Measurements from ENCODE around the gene ING3. TPM values are rescaled to one million over a fixed set of nuclear protein-coding genes. Genes with fewer than 3 reads are reported as not detected.
A peak's percentile ranks its signal among the peaks of the same experiment; 100 is the strongest.

Gene ING3
- total and polyA plus RNA-seq, 2 of the 13 experiments (the other 11 are each of a cell fraction or from before 2014, with no cell fraction given) = 6.9 to 12.8 TPM

DNA sequence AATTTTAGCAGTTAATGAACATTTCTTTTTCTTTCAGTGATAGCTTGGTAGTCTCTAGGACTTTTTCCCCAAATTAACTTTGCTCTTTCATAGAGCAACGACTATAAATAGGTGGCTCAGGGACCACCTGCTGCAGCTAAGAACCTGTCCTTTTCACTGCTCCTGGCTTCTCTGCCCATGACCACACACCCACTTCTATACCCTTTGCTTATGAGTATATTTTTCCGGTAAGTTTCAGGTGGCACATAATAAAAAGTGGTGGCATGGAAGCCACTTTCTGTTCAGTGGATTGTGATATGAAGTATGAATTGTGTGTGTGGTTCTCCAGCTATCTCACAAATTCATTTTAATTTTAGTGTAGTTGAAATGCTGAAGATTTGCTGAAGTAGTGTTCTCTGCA is 1.2 kb downstream of the ING3 start:
- 4% methylated on average over 2 of the region's 2 CpGs for whole genome bisulfite sequencing (ENCODE audit: low lambda C conversion rate)
- Histone ChIP-seq H3K27ac (ENCODE audit: extremely low read length, insufficient read depth, low read length) (peak overlapping the region; percentile 98), H3K36me3 (replicated peaks in 1 of 2; ENCODE audit: control insufficient read depth in 1 of 2, insufficient read depth in 2 of 2, low read length in 2 of 2) (peaks cover 1 to 25% of the 10 kb centered on the region in 2 experiments; a peak in 3 of 5 replicates), H3K9me3 (ENCODE audit: low read length) (no peaks in the 10 kb centered on the region), H3K9ac (ENCODE audit: insufficient read depth, low read depth, low read length) (peak overlapping the region; percentile 93), H2AFZ (ENCODE audit: low read length) (no peak overlapping the region), H3K27me3 (ENCODE audit: control insufficient read depth in 1 of 2, insufficient read depth in 2 of 2, low read length in 2 of 2) (no peaks in the 10 kb centered on the region), H3K4me2 (ENCODE audit: low read depth, low read length) (peak overlapping the region; percentile 82), H4K20me1 (ENCODE audit: insufficient read depth, low read length) (no peaks in the 10 kb centered on the region; the same call in 1 of the 2 replicates), H3K4me1 (ENCODE audit: insufficient read depth, low read length) (peaks cover 19% of the 10 kb centered on the region), H3K79me2 (ENCODE audit: insufficient read depth, low read length) (peaks cover 12% of the 10 kb centered on the region), H3K4me3 (replicated peaks in 1 of 3; ENCODE audit: insufficient read depth in 1 of 3, low read depth in 2 of 3, low read length in 3 of 3) (peak overlapping the region; percentile 68 to 78 (median 69); a peak in 5 of 6 replicates)
- TF ChIP-seq MLLT10 (CRISPR knock-in tag; IDR thresholded peaks at IDR 0.05) (no peak), ERF (CRISPR knock-in tag; IDR thresholded peaks at IDR 0.05) (no peak), ADNP (CRISPR knock-in tag; IDR thresholded peaks at IDR 0.05) (no peak)
- no peak for DNase-seq (ENCODE audit: low spot score)
- FAIRE-seq = no peak
- intact Hi-C loops (cut with micrococcal nuclease; ENCODE audit: unreplicated experiment) = loop anchor here (2.0 to 10.0 kb wide), 3 partner anchors 53 to 1733 kb away; partner anchors contain the start of gene FAM3C
- ChIA-PET CTCF (ENCODE audit: low intra/inter-chr PET ratio, low total read pairs) (no interaction called here), POLR2A (no interaction called here)
- BruUV-seq (replicated peaks) = no TSS peak
- in situ Hi-C loops (cut with HindIII; ENCODE audit: extremely low pct_ligation_motif_present, low pct_unique_long_range_greater_than_20kb) = no loop called here
- ATAC-seq = no peak

DNA sequence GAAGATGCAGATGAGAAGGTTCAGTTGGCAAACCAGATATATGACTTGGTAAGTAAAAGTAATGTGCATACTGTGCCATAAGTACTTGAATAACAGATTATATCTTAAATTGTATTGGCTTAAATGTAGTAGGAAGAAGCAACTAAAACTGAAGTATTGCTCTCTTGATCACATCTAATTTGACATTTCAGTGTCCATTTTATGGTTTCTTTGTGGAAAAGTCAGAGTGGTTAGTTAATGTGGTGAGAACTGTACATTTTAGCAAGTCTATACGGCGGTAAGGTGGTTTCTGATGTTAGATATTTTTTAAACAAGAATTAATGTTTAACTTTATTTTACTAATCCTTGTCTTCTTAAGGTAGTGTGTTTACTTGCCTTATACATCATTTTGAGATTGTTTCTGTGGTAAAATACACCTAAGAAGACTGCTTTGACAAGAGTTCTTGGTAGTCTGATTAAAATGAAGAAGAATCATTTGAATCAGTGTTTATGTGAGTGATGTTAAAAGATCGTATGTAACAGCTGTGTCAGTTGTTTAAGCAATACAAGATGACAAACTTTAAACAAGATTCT is 5.1 kb downstream of the ING3 start:
- Histone ChIP-seq H3K4me2 (ENCODE audit: low read depth, low read length) (no peak overlapping the region), H4K20me1 (ENCODE audit: insufficient read depth, low read length) (no peaks in the 10 kb centered on the region; the same call in 1 of the 2 replicates), H2AFZ (ENCODE audit: low read length) (no peak overlapping the region), H3K4me1 (ENCODE audit: insufficient read depth, low read length) (peaks cover 12% of the 10 kb centered on the region), H3K27ac (ENCODE audit: extremely low read length, insufficient read depth, low read length) (no peak overlapping the region), H3K27me3 (ENCODE audit: control insufficient read depth in 1 of 2, insufficient read depth in 2 of 2, low read length in 2 of 2) (no peaks in the 10 kb centered on the region), H3K9ac (ENCODE audit: insufficient read depth, low read depth, low read length) (no peak overlapping the region), H3K79me2 (ENCODE audit: insufficient read depth, low read length) (peaks cover 12% of the 10 kb centered on the region), H3K36me3 (replicated peaks in 1 of 2; ENCODE audit: control insufficient read depth in 1 of 2, insufficient read depth in 2 of 2, low read length in 2 of 2) (peaks cover 1 to 25% of the 10 kb centered on the region in 2 experiments; a peak in 4 of 5 replicates), H3K4me3 (replicated peaks in 1 of 3; ENCODE audit: insufficient read depth in 1 of 3, low read depth in 2 of 3, low read length in 3 of 3) (no peak overlapping the region), H3K9me3 (ENCODE audit: low read length) (no peaks in the 10 kb centered on the region)
- TF ChIP-seq ZNF34 (CRISPR knock-in tag; IDR thresholded peaks at IDR 0.05; ENCODE audit: borderline replicate concordance) (no peak), JDP2 (CRISPR knock-in tag; IDR thresholded peaks at IDR 0.05; ENCODE audit: borderline replicate concordance) (no peak), ZNF446 (CRISPR knock-in tag; IDR thresholded peaks at IDR 0.05) (no peak), KAT7 (CRISPR knock-in tag; IDR thresholded peaks at IDR 0.05; ENCODE audit: borderline replicate concordance) (no peak), KMT2B (CRISPR knock-in tag; IDR thresholded peaks at IDR 0.05) (no peak), ZNF136 (CRISPR knock-in tag; IDR thresholded peaks at IDR 0.05; ENCODE audit: low read depth) (no peak), ZNF850 (CRISPR knock-in tag; conservative IDR thresholded peaks at IDR 0.05) (no peak), ZBTB20 (CRISPR knock-in tag; IDR thresholded peaks at IDR 0.05; ENCODE audit: borderline replicate concordance, low read depth) (no peak), ZNF562 (CRISPR knock-in tag; IDR thresholded peaks at IDR 0.05; ENCODE audit: borderline replicate concordance) (no peak), NR3C1 (CRISPR knock-in tag; IDR thresholded peaks at IDR 0.05) (no peak)
- TF ChIP-seq, protein P1, sequence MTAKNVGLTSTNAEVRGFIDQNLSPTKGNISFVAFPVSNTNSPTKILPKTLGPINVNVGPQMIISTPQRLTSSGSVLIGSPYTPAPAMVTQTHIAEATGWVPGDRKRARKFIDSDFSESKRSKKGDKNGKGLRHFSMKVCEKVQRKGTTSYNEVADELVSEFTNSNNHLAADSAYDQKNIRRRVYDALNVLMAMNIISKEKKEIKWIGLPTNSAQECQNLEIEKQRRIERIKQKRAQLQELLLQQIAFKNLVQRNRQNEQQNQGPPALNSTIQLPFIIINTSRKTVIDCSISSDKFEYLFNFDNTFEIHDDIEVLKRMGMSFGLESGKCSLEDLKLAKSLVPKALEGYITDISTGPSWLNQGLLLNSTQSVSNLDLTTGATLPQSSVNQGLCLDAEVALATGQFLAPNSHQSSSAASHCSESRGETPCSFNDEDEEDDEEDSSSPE (CRISPR knock-in tag; IDR thresholded peaks at IDR 0.05) = no peak
- no TSS peak for BruUV-seq (replicated peaks)
- DNase-seq (ENCODE audit: low spot score) (no peak), ATAC-seq (no peak), FAIRE-seq (no peak)
- WGBS (ENCODE audit: low lambda C conversion rate) = 94% methylated on average over 3 of the region's 3 CpGs
- ChIA-PET CTCF (ENCODE audit: low intra/inter-chr PET ratio, low total read pairs) (no interaction called here), POLR2A (no interaction called here)
- intact Hi-C loops (cut with micrococcal nuclease; ENCODE audit: unreplicated experiment) (loop anchor here (10.0 kb wide), 1 partner anchor 1729 kb away; no protein-coding TSS in a partner anchor), in situ Hi-C loops (cut with HindIII; ENCODE audit: extremely low pct_ligation_motif_present, low pct_unique_long_range_greater_than_20kb) (no loop called here)
